Iris pigment epithelial cell (primary cell): ENCODE data around the gene TMEM238.

Experiments
- DNase-seq: peaks from one replicate; pipeline ENCODE4 v3.0.0-alpha.2; 2011; ENCODE audit warnings: low read depth

Gene TMEM238

GRCh38 chr19:55377356-55378131 is 6.5 kb downstream of the TMEM238 start:
- DNase-seq, result no peak

GRCh38 chr19:55376241-55376933 is 7.7 kb downstream of the TMEM238 start, which contains the start of gene TMEM190:
TMEM190 (plus strand) TSS chr19:55376826; CDS start chr19:55376854, 28 bp downstream.
- no peak for DNase-seq

- DNase-seq, result no peak
Observed at GRCh38 chr19:55373993-55374757, 9.9 kb downstream of the TMEM238 start.

GRCh38 chr19:55373306-55373992 is 10.6 kb downstream of the TMEM238 start:
- DNase-seq, result no peak

GRCh38 chr19:55372316-55373081 is 11.6 kb downstream of the TMEM238 start:
- DNase-seq, result no peak

- DNase-seq, result no peak
Observed at GRCh38 chr19:55370305-55370988, 13.6 kb downstream of the TMEM238 start, which contains the start of gene IL11. IL11 (minus strand) TSS chr19:55370463; CDS start chr19:55370310, 153 bp downstream.

- peak; percentile 76 for DNase-seq
Observed at GRCh38 chr19:55369653-55370304, 14.3 kb downstream of the TMEM238 start.

GRCh38 chr19:55368701-55369563 is 15.2 kb downstream of the TMEM238 start:
- no peak for DNase-seq

- no peak for DNase-seq
Observed at GRCh38 chr19:55368106-55368505, 16.0 kb downstream of the TMEM238 start.

GRCh38 chr19:55366790-55367189 is 17.3 kb downstream of the TMEM238 start:
- no peak for DNase-seq

- no peak for DNase-seq
Observed at GRCh38 chr19:55365964-55366363, 18.1 kb downstream of the TMEM238 start.

- DNase-seq, result no peak
Observed at GRCh38 chr19:55365245-55365644, 18.8 kb downstream of the TMEM238 start.

- no peak for DNase-seq
Observed at GRCh38 chr19:55362990-55363716, 20.9 kb downstream of the TMEM238 start, which contains the start of gene GARIN5B. GARIN5B (minus strand) TSS chr19:55363260; CDS start chr19:55363066, 194 bp downstream.

GRCh38 chr19:55362174-55362989 is 21.7 kb downstream of the TMEM238 start:
- DNase-seq, result no peak

- DNase-seq, result no peak
Observed at GRCh38 chr19:55360902-55361301, 23.2 kb downstream of the TMEM238 start.

GRCh38 chr19:55358943-55359908 is 24.9 kb downstream of the TMEM238 start:
- no peak for DNase-seq
